ENCODE measurements around the gene RAB22A.
"Not testable (repeated sequence)": the region's sequence is repeated elsewhere in the genome, so short reads cannot be mapped to it uniquely, and the experiment has no call there.

RAB22A gene

GRCh38 chr20:58406422-58407001, 97.0 kb downstream of the RAB22A start:
- H3K36me3 ChIP-seq (ENCODE audit: control insufficient read depth, low read depth, low read length): no peaks in the 10 kb centered on the region
- no peak overlapping the region for H3K4me3 ChIP-seq (ENCODE audit: low read length)
- H3K4me1 ChIP-seq (ENCODE audit: control insufficient read depth, low read depth, low read length): peaks cover 12% of the 10 kb centered on the region
- H3K27ac ChIP-seq (ENCODE audit: low read length): no peak overlapping the region
- H3K9me3 ChIP-seq (ENCODE audit: control insufficient read depth, low read depth, low read length): no peaks in the 10 kb centered on the region
- H3K27me3 ChIP-seq (ENCODE audit: control insufficient read depth, insufficient read depth, low read length): no peaks in the 10 kb centered on the region
- no peak overlapping the region for H3K9ac ChIP-seq (ENCODE audit: low read length)

DNA sequence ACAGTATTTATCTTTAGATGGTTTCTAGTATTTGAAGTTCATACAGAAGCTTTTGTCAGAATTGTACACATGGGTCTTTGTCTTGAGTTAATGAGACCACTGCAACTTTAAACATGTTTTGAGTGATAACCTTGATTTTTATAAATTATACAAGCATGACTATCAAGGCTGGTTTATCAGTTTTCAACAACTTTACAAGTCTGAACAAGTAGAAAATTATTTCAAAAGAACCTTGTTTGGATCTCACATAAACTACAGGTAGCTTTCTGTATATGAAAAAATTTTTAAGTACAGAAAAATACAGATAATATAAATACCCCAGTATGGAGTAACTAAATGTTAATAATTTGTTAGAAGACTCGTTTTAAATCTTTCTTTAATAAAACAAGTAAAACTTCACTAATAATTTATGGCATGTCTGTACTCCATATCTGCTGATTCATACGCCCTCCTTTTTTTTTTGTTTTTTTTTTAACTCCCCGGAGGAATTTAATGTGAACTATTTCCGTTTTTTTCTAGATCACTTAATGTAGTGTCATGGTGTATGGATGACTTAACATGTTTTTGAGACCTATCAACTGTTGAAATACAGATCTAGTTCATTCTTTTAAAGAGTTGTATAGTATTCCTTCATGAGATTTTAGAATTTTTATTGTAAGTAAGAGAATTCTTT, 97.8 kb downstream of the RAB22A start:
- Histone ChIP-seq H3K4me3 (ENCODE audit: low read length) (no peak overlapping the region), H3K9ac (ENCODE audit: low read length) (no peak overlapping the region), H3K27me3 (ENCODE audit: control insufficient read depth, insufficient read depth, low read length) (no peaks in the 10 kb centered on the region), H3K27ac (ENCODE audit: low read length) (no peak overlapping the region), H3K9me3 (ENCODE audit: control insufficient read depth, low read depth, low read length) (no peaks in the 10 kb centered on the region), H3K36me3 (ENCODE audit: control insufficient read depth, low read depth, low read length) (no peaks in the 10 kb centered on the region), H3K4me1 (ENCODE audit: control insufficient read depth, low read depth, low read length) (peaks cover 12% of the 10 kb centered on the region)

- H3K9me3 ChIP-seq (ENCODE audit: control insufficient read depth, low read depth, low read length): no peaks in the 10 kb centered on the region
- H3K27me3 ChIP-seq (ENCODE audit: control insufficient read depth, insufficient read depth, low read length): no peaks in the 10 kb centered on the region
- no peak overlapping the region for H3K9ac ChIP-seq (ENCODE audit: low read length)
- no peaks in the 10 kb centered on the region for H3K36me3 ChIP-seq (ENCODE audit: control insufficient read depth, low read depth, low read length)
- peaks cover 12% of the 10 kb centered on the region for H3K4me1 ChIP-seq (ENCODE audit: control insufficient read depth, low read depth, low read length)
- H3K4me3 ChIP-seq (ENCODE audit: low read length): no peak overlapping the region
- no peak overlapping the region for H3K27ac ChIP-seq (ENCODE audit: low read length)
Measured at GRCh38 chr20:58407966-58408557, 98.5 kb downstream of the RAB22A start.

DNA sequence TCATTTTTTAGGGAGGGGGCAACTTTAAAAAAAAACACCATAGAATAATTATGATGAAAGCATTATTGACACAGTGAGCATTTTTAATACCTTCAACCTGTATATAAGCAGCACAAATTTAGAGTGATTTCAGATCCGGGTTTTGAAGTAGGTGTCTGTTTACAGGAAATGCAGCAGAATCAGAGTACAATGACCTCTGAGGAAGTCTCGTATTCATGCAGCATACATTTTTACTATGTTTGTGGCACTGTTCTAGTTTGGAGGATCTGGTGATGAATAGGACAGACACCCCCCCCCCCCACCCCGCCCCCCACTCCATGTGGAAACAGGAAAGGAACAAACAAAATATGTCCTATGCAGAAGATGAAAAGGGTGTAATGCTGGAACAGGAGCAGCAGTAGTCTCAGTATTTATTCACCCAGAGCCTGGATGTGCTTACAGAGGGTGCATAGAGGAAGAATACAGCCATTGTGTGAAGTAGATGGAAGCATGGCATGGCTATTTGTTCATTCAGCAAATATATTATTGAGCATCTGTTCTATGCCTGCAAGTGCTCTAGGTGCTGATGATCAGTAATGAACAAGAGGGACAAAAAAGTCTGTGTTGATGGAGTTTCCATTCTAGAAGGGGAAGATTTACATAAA, 99.2 kb downstream of the RAB22A start:
- Histone ChIP-seq H3K27ac (ENCODE audit: low read length) (no peak overlapping the region), H3K4me3 (ENCODE audit: low read length) (no peak overlapping the region), H3K9me3 (ENCODE audit: control insufficient read depth, low read depth, low read length) (no peaks in the 10 kb centered on the region), H3K36me3 (ENCODE audit: control insufficient read depth, low read depth, low read length) (no peaks in the 10 kb centered on the region), H3K9ac (ENCODE audit: low read length) (no peak overlapping the region), H3K4me1 (ENCODE audit: control insufficient read depth, low read depth, low read length) (peaks cover 12% of the 10 kb centered on the region), H3K27me3 (ENCODE audit: control insufficient read depth, insufficient read depth, low read length) (no peaks in the 10 kb centered on the region)

GRCh38 chr20:58414216-58414615, 104.7 kb downstream of the RAB22A start:
- H3K27me3 ChIP-seq (ENCODE audit: control insufficient read depth, insufficient read depth, low read length); H3K9ac ChIP-seq (ENCODE audit: low read length); H3K9me3 ChIP-seq (ENCODE audit: control insufficient read depth, low read depth, low read length); H3K27ac ChIP-seq (ENCODE audit: low read length); H3K36me3 ChIP-seq (ENCODE audit: control insufficient read depth, low read depth, low read length); H3K4me3 ChIP-seq (ENCODE audit: low read length): not testable (repeated sequence)
- H3K4me1 ChIP-seq (ENCODE audit: control insufficient read depth, low read depth, low read length): peaks cover 21% of the 10 kb centered on the region

DNA sequence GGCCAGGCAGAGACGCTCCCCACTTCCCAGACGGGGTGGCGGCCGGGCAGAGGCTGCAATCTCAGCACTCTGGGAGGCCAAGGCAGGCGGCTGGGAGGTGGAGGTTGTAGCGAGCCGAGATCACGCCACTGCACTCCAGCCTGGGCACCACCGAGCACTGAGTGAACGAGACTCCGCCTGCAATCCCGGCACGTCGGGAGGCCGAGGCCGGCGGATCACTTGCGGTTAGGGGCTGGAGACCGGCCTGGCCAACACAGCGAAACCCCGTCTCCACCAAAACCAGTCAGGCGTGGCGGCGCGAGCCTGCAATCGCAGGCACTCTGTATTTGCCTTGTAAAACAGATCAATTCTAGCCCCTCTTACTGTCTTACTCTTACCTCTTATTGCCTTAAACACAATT, 105.3 kb downstream of the RAB22A start:
- not testable (repeated sequence) for H3K9me3 ChIP-seq (ENCODE audit: control insufficient read depth, low read depth, low read length); H3K36me3 ChIP-seq (ENCODE audit: control insufficient read depth, low read depth, low read length); H3K9ac ChIP-seq (ENCODE audit: low read length); H3K4me3 ChIP-seq (ENCODE audit: low read length); H3K27ac ChIP-seq (ENCODE audit: low read length); H3K27me3 ChIP-seq (ENCODE audit: control insufficient read depth, insufficient read depth, low read length)
- peaks cover 21% of the 10 kb centered on the region for H3K4me1 ChIP-seq (ENCODE audit: control insufficient read depth, low read depth, low read length)

DNA sequence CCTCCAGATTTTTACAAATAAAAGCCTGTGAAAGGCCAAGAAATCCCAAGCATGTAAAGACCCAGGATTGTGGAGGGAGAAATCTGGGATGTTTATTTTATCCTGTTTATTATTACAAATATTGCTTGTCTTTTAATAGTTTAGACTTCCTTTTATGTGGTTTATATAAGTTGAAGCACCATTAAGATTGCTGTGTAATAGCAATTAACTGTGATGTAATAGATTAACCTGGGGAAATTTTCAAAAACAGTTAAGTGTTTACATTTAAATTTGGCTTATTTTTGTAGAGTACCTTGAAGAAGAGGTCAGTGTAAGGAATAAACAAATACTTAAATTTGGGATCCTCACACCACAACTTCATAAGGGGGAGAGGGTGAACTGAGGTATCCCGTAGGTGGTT, 106.5 kb downstream of the RAB22A start:
- no peak overlapping the region for H3K9ac ChIP-seq (ENCODE audit: low read length)
- no peaks in the 10 kb centered on the region for H3K27me3 ChIP-seq (ENCODE audit: control insufficient read depth, insufficient read depth, low read length)
- no peak overlapping the region for H3K27ac ChIP-seq (ENCODE audit: low read length)
- H3K9me3 ChIP-seq (ENCODE audit: control insufficient read depth, low read depth, low read length): no peaks in the 10 kb centered on the region
- no peak overlapping the region for H3K4me3 ChIP-seq (ENCODE audit: low read length)
- peaks cover 4% of the 10 kb centered on the region for H3K36me3 ChIP-seq (ENCODE audit: control insufficient read depth, low read depth, low read length)
- H3K4me1 ChIP-seq (ENCODE audit: control insufficient read depth, low read depth, low read length): peaks cover 21% of the 10 kb centered on the region

DNA sequence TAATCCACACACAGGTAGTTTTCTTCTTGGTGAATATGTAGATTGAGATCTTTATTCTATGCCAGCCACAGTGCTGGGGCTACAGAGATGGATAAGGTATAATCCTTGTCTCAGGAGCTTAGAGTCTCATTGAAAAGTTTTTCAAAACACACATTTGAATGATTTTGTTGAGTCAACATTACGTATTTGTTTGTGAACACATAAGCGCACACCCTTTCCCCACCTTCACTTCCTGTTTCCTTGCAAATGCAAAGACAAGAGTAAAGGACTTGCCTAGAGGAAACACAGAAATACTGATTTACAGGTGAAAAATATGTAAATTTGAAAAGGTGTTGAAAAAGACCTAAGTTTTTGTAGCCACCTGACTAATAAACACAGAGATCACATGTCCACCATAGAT, 107.3 kb downstream of the RAB22A start:
- Histone ChIP-seq H3K4me1 (ENCODE audit: control insufficient read depth, low read depth, low read length) (peaks cover 23% of the 10 kb centered on the region), H3K9me3 (ENCODE audit: control insufficient read depth, low read depth, low read length) (no peaks in the 10 kb centered on the region), H3K27me3 (ENCODE audit: control insufficient read depth, insufficient read depth, low read length) (no peaks in the 10 kb centered on the region), H3K9ac (ENCODE audit: low read length) (no peak overlapping the region), H3K27ac (ENCODE audit: low read length) (no peak overlapping the region), H3K4me3 (ENCODE audit: low read length) (no peak overlapping the region), H3K36me3 (ENCODE audit: control insufficient read depth, low read depth, low read length) (peaks cover 4% of the 10 kb centered on the region)
